HuH-7.5 (cell line): ENCODE results near the gene KRTAP1-5.
"Not testable (repeated sequence)": the region's sequence is repeated elsewhere in the genome, so short reads cannot be mapped to it uniquely, and the experiment has no call there.

Experiments used
- DNase-seq: peaks from one replicate; pipeline ENCODE4 v3.0.0; 2011; ENCODE audit warnings: low spot score

Gene KRTAP1-5

GRCh38 chr17:41004397-41004796 lies 22.6 kb downstream of the KRTAP1-5 start:
- DNase-seq: no peak

GRCh38 chr17:41003926-41004325 lies 23.1 kb downstream of the KRTAP1-5 start:
- DNase-seq: no peak

GRCh38 chr17:41002814-41003213 lies 24.2 kb downstream of the KRTAP1-5 start:
- DNase-seq: no peak

- DNase-seq: no peak
Measured at GRCh38 chr17:41001795-41002194, 25.2 kb downstream of the KRTAP1-5 start.

GRCh38 chr17:40999563-40999962 lies 27.4 kb downstream of the KRTAP1-5 start, which contains the start of gene KRTAP3-2:
Gene KRTAP3-2, minus strand, starts transcription at chr17:40999906. Its CDS starts 53 bp downstream, at chr17:40999853.
- not testable (repeated sequence) for DNase-seq

GRCh38 chr17:40997361-40997760 lies 29.6 kb downstream of the KRTAP1-5 start:
- no peak for DNase-seq

GRCh38 chr17:40996829-40997228 lies 30.2 kb downstream of the KRTAP1-5 start:
- DNase-seq: no peak

- no peak for DNase-seq
Measured at GRCh38 chr17:40995116-40995515, 31.9 kb downstream of the KRTAP1-5 start.

- no peak for DNase-seq
Measured at GRCh38 chr17:40993839-40994238, 33.2 kb downstream of the KRTAP1-5 start, which contains the start of gene KRTAP3-3. Gene KRTAP3-3, minus strand, starts transcription at chr17:40994164. Its CDS starts 67 bp downstream, at chr17:40994097.

- DNase-seq: no peak
Measured at GRCh38 chr17:40993084-40993483, 33.9 kb downstream of the KRTAP1-5 start.

GRCh38 chr17:40992666-40993065 lies 34.3 kb downstream of the KRTAP1-5 start:
- DNase-seq: no peak

GRCh38 chr17:40986920-40987319 lies 40.1 kb downstream of the KRTAP1-5 start:
- DNase-seq: no peak

GRCh38 chr17:40984226-40984625 lies 42.8 kb downstream of the KRTAP1-5 start, which contains the start of gene KRT40:
Gene KRT40, minus strand, starts transcription at chr17:40984326. Its CDS starts 53 bp downstream, at chr17:40984273.
- DNase-seq: no peak

GRCh38 chr17:40981115-40981514 lies 45.9 kb downstream of the KRTAP1-5 start:
- no peak for DNase-seq

- no peak for DNase-seq
Measured at GRCh38 chr17:40980596-40980995, 46.4 kb downstream of the KRTAP1-5 start.

GRCh38 chr17:40980117-40980516 lies 46.9 kb downstream of the KRTAP1-5 start:
- no peak for DNase-seq

GRCh38 chr17:40978575-40979151 lies 48.3 kb downstream of the KRTAP1-5 start:
- DNase-seq: no peak
